Skin of body (tissue), 1 donor: ENCODE data around the gene FAM170B. TPM values are rescaled to one million over a fixed set of nuclear protein-coding genes. Genes with fewer than 3 reads are reported as not detected.

Source experiments
- total RNA-seq: library from RNA; depleted of rRNA; stranded (reverse); fragments of >200 nt; gene quantifications from one replicate; pipeline ENCODE4 v1.2.3, GENCODE V29; 2014

FAM170B gene
- total RNA-seq, 1 donor from 2014 or later: not detected

Other genes starting within 250 kb of the FAM170B start
- gene LRRC18, start 194.2 kb downstream of the FAM170B start, total RNA-seq: 0.39 TPM
- gene VSTM4, start 18.5 kb downstream of the FAM170B start, total RNA-seq: 40.5 TPM
- 12.0 TPM for gene TMEM273, start 54.4 kb upstream of the FAM170B start, total RNA-seq
- gene C10orf71, start 165.1 kb upstream of the FAM170B start, total RNA-seq: 2.2 TPM